Fibroblast of villous mesenchyme (primary cell): ENCODE measurements around the gene SIGLEC1. TPM values are rescaled to one million over a fixed set of nuclear protein-coding genes. Genes with fewer than 3 reads are reported as not detected.

Experiments used
- DNase-seq: peaks from one replicate; pipeline ENCODE4 v3.0.0-alpha.2; 2010; ENCODE audit warnings: low read depth
- H3K4me3 ChIP-seq: 2 replicates; pipeline ENCODE4 v1.5.1; 2011; ENCODE audit warnings: low read depth, mild to moderate bottlenecking, low read length
- total RNA-seq: library from RNA; depleted of rRNA; stranded (reverse); fragments of >200 nt; gene quantifications from 2 replicates; pipeline ENCODE4 v1.2.3, GENCODE V29; 2012
- TF ChIP-seq, protein P1 (sequence below): IDR thresholded peaks from 2 replicates; pipeline ENCODE4 v1.5.1; 2012; ENCODE audit warnings: low read depth, mild to moderate bottlenecking, low read length; ENCODE audit not compliant: insufficient read depth

SIGLEC1 gene
- total RNA-seq, 1 donor, result not detected

GRCh38 chr20:3710011-3710466, 2.4 kb downstream of the SIGLEC1 start:
- TF ChIP-seq, protein P1, sequence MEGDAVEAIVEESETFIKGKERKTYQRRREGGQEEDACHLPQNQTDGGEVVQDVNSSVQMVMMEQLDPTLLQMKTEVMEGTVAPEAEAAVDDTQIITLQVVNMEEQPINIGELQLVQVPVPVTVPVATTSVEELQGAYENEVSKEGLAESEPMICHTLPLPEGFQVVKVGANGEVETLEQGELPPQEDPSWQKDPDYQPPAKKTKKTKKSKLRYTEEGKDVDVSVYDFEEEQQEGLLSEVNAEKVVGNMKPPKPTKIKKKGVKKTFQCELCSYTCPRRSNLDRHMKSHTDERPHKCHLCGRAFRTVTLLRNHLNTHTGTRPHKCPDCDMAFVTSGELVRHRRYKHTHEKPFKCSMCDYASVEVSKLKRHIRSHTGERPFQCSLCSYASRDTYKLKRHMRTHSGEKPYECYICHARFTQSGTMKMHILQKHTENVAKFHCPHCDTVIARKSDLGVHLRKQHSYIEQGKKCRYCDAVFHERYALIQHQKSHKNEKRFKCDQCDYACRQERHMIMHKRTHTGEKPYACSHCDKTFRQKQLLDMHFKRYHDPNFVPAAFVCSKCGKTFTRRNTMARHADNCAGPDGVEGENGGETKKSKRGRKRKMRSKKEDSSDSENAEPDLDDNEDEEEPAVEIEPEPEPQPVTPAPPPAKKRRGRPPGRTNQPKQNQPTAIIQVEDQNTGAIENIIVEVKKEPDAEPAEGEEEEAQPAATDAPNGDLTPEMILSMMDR, result no peak
- no peak overlapping the region for H3K4me3 ChIP-seq
- no peak for DNase-seq

- TF ChIP-seq, protein P1, result no peak
- no peak overlapping the region for H3K4me3 ChIP-seq
- DNase-seq, result no peak
These were observed 4.9 kb downstream of the SIGLEC1 start for GRCh38 chr20:3707508-3707899.

- no peak overlapping the region for H3K4me3 ChIP-seq
- no peak for DNase-seq
- TF ChIP-seq, protein P1, result no peak
These were observed 5.5 kb downstream of the SIGLEC1 start for GRCh38 chr20:3706774-3707507.

GRCh38 chr20:3705970-3706739, 6.2 kb downstream of the SIGLEC1 start:
- TF ChIP-seq, protein P1, result no peak
- H3K4me3 ChIP-seq, result no peak overlapping the region
- DNase-seq, result no peak

- H3K4me3 ChIP-seq, result no peak overlapping the region
- no peak for DNase-seq
- TF ChIP-seq, protein P1, result no peak
These were observed 6.9 kb downstream of the SIGLEC1 start for GRCh38 chr20:3705491-3705969.

DNA sequence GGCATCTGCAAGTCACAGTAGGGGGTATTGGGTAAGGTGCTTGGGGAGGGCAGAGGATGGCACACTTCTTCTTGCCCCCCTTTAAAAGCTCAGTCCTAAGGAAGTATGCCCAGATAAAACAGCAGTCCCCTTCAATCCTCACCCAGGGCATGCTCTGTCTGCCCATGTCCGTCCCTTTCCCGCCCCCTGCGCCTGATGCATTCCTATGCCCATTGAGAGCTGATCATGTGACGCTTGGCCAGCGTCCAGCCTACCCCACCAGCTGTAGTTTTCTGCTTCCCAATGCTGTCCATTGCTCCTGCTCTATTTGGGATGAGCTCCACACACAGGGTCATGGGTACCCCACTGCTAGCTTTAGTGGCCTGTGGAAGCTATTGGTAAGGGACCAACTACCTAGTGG, 8.3 kb downstream of the SIGLEC1 start:
- H3K4me3 ChIP-seq, result no peak overlapping the region
- DNase-seq, result no peak
- TF ChIP-seq, protein P1, result no peak
